CD4-positive, alpha-beta T cell treated with Interleukin-12 subunit alpha and Interleukin-12 subunit beta, for 1 hour (primary cell): ENCODE results near the gene TMPRSS5.
"Not testable (repeated sequence)": the region's sequence is repeated elsewhere in the genome, so short reads cannot be mapped to it uniquely, and the experiment has no call there.

Experiments
- DNase-seq: peaks from one replicate; pipeline ENCODE4 v3.0.0-alpha.2; 2020

The TMPRSS5 gene

DNA sequence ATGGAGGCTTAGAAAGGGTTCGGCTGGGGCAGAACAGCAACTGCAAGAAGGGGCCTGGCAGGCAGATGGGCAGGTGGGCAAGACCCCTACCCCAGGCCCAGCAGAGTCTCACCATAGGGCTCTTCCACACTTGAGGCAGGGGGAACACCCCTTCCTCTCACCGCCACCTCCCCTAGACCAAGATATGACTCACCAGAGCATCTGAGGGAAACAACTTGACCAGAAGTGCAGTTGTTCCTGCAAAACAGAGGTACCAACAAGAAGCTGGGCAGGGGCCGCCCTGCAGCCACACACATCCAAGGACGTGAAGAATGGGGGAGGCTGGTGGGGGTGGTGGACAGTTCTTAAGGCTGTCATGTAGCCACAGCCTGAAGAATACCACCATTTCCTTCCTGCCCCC lies 10.9 kb downstream of the TMPRSS5 start:
- no peak for DNase-seq

GRCh38 chr11:113694390-113694789 lies 11.7 kb downstream of the TMPRSS5 start:
- DNase-seq, result no peak

DNA sequence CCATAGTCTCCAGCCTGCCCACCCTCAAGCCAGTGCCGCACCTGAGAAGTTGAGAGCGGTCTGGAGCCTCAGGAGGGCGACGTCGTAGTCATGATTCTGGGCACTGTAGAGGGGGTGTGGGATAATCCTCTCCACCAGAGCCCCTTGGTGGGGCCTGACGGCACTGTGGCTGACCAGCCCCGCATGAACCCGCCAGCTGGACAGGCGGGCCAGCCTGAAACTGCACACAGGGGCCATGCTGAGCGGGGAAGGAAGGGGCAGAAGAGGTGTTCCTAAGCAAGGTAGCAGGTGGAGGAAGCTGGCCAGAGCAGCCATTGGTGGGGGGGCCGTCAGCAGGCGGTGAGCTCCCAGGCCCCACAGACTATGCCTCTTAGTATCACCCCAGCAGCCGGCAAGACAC lies 13.1 kb downstream of the TMPRSS5 start:
- DNase-seq, result no peak

DNA sequence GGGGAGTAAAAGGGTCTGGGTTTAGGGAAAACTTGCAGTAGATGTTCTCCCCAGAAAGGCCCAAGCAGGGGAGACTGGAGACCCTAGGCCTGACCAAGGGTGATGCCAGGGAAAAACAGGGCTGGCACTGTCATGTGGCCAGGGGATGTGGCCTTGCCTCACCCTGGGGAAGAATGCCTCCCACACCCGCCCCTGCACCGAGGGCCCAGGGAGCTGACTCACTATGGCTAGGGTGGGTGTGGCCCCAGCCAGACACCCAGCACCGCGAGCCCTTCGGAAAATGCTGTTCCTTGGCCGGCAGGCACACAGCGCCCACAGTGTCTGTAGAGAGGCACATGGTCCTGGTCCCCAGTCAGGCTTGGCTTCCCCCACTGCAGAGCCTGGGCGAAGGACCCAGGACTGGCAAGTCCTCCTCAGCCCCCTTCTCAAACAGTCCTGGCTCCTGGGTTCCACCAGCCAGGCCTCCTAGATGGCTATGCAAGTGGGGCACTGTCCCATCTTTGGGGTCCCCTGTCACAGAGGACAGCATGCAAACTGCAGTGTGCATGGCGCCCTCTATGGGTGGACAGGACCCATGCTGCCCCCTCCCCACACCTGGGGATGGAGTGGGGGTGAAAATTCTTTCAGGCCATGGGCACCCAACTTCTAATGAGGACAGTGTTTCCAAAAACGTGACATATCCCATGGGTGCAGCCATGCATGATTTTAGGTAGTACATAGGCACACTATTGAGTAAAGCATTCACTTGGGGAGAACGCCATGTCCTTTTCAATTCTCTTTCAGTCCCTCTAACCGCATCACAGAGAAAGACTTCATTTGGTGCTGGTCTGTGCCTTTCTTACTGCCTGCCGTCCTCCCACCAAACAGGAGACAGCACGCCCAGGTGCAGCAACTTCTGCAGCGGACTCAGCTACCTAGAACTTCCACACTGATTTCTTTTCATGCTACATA lies 15.2 kb downstream of the TMPRSS5 start:
- DNase-seq, result no peak

DNA sequence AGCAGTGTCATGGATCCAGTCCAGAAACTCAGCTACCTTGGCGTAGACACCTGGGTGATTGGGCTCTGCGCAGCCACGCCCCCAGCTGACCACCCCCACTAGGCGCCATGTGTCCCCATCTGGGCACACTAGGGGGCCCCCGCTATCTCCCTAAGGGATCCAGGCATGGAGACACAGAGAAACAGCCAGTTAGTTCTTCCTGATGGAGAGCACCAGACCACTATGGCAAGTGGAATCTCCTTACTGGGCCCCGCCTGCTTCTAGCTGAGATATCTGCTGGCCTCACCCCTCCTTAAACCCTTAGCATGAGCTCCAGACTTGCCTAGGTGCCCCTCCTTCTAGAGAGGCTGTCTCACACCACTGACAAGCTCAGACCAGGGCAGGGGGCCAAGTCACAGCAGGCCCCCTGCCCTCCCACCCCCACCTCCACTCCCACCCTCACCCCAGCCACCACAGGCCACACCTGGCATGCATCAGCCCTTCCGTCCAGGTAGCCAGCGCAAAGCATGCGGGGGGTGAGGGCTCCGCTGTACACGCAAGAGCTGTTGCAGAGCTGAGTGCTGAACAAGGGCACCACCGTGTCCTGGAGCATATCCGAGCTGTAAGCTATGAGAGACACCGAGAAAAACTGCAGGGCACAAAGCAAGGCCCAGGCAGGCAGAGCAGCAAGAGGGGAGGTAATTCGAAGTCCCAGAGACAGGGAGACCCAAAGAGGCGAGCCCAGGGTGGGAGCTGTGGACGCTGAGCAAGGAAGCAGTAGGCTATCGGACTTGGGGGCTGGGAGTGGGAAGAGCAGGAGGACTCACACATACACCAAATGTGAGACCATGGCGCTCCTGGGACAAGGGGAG lies 16.1 kb downstream of the TMPRSS5 start:
- no peak for DNase-seq

- no peak for DNase-seq
Observed at GRCh38 chr11:113685654-113686359, 20.3 kb downstream of the TMPRSS5 start.

DNA sequence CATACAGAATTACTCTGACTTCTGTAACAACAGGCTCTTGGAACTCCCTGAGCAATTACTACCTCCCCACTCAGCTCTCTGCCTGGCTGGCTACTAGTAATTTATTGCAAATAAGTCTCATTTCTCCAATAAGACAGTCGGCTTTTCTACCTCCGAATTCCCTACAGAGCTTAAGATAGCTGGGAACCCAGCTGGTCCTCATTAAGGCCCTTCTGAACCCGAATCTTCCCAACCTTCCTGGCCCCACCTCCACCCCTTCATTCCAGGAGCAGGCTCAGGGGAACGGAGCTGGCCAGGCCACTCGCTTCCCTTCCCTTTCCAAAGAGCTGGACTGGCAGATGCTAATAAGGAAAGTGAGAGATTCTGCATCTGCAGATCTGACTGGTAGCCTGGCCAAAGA lies 21.6 kb downstream of the TMPRSS5 start:
- no peak for DNase-seq

DNA sequence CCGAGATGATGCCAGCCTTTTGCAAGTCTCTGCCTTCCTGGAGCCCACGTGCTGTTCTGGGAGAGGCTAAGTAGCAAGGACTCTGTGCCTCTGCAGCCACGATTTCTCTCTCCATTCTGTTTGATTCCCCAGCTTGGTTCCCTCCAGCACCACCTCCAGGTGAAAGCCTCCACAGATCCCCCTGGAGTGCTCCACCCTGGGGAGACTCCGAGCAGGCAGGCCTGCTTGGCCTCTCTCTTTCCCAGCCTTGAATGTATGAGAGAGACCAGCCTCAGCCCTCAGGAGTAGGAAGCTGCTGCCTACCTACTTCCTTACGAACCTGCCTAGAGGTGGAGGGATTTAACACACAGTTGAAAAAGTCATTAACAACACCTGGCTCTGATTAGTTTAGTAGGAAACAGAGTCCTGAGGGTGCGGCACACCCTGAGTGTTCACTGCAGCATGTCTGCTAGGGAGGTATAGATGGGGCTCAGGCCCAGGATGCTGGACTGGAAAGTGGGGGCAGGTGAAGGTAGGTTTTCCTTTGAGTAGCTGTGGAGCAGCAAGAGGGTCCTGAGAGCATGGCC lies 22.5 kb downstream of the TMPRSS5 start:
- no peak for DNase-seq

- DNase-seq, result no peak
Observed at GRCh38 chr11:113681711-113682413, 24.2 kb downstream of the TMPRSS5 start.

GRCh38 chr11:113681282-113681681 lies 24.8 kb downstream of the TMPRSS5 start:
- no peak for DNase-seq

- DNase-seq, result no peak
Observed at GRCh38 chr11:113677685-113678084, 28.4 kb downstream of the TMPRSS5 start.

- DNase-seq, result no peak
Observed at GRCh38 chr11:113675565-113675964, 30.5 kb downstream of the TMPRSS5 start.

- DNase-seq, result no peak
Observed at GRCh38 chr11:113675003-113675561, 31.0 kb downstream of the TMPRSS5 start.

GRCh38 chr11:113674397-113674685 lies 31.8 kb downstream of the TMPRSS5 start:
- DNase-seq, result no peak

DNA sequence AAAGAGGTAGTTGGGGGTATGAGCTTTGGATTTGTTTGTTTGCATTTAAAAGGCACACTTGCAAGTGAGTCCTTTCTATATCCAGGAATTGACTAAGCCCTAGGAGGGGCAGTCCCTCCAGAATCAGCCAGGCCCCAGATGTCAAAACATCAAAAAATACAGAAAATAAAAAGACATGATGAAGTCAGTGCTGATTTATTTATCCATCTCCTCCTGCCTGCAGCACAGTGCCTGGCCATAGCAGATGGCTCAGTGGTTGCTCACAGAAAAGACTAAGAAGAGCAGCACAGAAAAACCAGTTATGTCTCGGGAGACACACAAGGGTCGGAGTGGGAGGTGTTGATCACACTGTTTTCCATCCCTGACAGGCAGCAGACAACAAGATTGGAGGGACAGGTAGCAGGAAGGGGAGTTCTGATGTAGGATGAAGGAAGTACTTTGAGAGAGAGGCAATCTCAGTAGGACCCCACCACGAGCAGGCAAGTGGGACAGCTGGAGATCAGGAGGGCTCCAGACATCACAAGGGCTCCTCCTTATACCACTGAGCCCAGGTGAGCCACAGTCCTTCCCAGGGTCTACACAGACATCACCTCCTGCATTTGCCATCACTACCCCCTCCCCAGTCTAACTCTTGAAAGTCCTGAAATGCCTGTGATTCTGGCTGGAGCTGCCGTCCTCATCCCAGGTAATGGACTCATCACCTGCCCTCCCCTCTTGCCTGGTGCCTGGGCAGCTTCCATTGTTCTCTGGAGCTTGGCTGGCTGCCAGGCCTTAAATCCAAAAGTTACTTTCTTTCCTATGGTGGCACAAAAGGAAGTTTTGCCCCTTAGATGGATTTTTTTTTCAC lies 32.3 kb downstream of the TMPRSS5 start:
- DNase-seq, result no peak

GRCh38 chr11:113671914-113672313 lies 34.2 kb downstream of the TMPRSS5 start:
- not testable (repeated sequence) for DNase-seq

DNA sequence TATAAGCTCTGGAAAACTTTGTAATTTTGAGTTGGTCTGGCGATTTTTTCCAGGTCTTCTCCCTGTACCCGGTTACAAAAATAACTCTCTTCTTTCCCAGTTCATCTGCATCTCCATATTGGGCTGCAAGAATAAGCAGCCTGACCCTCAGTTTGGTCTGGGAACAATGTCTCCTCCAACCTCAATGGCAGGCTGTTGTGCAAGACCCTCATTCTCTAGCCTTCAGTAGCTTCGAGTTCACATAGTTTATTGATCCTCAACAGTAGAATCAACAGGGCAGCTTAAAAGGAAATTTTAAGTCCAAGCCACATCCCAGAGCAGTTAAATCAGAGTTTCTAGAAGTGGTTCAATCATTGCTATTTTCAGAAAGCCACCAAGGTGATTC lies 35.3 kb downstream of the TMPRSS5 start:
- no peak for DNase-seq

DNA sequence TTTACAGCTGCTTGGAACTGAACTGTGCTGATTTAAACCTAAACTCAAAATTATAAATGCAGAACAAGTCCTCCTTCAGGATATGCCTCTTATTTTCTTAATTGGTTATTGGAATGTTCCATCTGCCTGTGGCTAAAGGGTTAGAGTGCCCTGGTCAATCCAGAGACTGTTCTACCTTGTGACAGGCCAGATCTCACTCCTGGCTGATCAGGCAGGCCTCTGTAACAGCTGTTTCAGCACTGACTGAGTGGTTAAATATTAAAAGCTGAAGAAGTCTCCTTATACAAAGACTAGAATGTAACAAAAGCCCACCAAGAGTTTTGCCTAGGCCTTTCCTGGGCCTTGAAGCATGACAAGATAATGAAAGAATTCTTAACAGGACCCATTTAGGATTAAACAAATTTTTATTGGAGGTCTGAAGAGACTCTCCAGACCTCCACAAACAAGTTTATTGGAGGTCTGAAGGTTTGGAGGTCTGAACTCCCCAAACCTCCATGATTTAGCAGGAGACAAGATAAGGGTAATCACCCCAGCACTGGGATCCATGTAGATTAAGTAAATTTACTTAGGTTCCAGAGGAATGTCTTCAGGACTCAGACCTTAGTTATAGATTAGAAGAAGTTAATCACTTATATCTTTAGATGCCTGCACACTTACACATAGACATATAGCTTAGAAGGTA lies 35.8 kb downstream of the TMPRSS5 start:
- DNase-seq, result no peak

DNA sequence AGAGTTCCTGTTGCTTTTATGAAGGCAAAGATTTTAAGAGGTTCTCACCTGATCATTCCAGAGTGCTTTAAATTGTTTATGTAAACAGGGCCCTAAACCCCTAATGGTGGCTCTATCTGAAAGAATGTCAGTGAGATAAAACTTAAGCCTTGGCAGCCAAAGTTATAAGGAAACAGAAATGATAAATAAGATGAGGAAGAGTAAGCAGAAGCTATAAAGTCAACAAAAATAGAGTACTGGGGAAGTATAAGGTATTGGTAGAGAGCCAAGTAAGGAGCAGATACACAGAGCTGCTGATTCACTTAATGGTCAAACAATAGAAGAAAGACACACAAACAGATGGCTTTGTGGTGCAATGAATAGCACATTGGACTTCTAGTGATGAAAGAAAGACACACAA lies 37.9 kb downstream of the TMPRSS5 start:
- no peak for DNase-seq

- no peak for DNase-seq
Observed at GRCh38 chr11:113667801-113668200, 38.3 kb downstream of the TMPRSS5 start.

GRCh38 chr11:113666584-113666983 lies 39.5 kb downstream of the TMPRSS5 start:
- no peak for DNase-seq
